Frontal cortex (tissue), 4 donors: ENCODE data around the gene RAX2. TPM values are rescaled to one million over a fixed set of nuclear protein-coding genes. Genes with fewer than 3 reads are reported as not detected.
"Not testable (repeated sequence)": the region's sequence is repeated elsewhere in the genome, so short reads cannot be mapped to it uniquely, and the experiment has no call there.

Source experiments
- DNase-seq, 2 donors: peaks; one replicate each; pipeline ENCODE4 v3.0.0; 2012; ENCODE audit warnings: low spot score in 2 of 2
- FAIRE-seq: peaks from 2 replicates; lab custom pipeline; 2012; peaks lifted over from hg19 to GRCh38; lab: Jason Lieb, UNC
- total RNA-seq: library from RNA; depleted of rRNA; stranded (reverse); fragments of >200 nt; gene quantifications from one replicate; pipeline ENCODE4 v1.2.3, GENCODE V29; 2014
- donor health status: control.
- donor health status: control.
- donor health status: control.

The RAX2 gene
- total RNA-seq, 1 donor from 2014 or later: under 0.01 TPM

DNA sequence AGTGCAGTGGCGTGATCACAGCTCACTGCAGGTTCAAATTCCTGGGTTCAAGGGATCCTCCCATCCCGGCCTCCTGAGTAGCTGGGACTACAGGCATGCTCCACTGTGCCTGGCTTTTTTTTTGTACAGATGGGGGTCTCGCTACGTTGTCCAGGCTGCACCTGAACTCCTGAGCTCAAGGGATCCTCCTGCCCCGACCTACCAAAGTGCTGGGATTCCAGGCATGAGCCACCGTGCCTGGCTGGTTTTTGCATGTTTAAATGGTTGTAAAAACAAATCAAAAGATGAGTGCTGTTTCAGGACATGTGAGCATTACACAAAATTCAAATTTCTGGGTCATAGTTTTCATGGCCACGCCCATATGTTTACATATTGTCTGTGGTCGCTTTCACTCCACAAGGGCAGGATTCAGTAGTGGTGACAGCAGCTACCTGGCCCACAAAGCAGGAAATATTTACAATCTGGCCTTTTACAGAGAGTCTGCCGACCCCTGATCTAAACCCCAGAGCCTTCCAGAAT is 8.8 kb upstream of the RAX2 start:
- no peak for FAIRE-seq

DNA sequence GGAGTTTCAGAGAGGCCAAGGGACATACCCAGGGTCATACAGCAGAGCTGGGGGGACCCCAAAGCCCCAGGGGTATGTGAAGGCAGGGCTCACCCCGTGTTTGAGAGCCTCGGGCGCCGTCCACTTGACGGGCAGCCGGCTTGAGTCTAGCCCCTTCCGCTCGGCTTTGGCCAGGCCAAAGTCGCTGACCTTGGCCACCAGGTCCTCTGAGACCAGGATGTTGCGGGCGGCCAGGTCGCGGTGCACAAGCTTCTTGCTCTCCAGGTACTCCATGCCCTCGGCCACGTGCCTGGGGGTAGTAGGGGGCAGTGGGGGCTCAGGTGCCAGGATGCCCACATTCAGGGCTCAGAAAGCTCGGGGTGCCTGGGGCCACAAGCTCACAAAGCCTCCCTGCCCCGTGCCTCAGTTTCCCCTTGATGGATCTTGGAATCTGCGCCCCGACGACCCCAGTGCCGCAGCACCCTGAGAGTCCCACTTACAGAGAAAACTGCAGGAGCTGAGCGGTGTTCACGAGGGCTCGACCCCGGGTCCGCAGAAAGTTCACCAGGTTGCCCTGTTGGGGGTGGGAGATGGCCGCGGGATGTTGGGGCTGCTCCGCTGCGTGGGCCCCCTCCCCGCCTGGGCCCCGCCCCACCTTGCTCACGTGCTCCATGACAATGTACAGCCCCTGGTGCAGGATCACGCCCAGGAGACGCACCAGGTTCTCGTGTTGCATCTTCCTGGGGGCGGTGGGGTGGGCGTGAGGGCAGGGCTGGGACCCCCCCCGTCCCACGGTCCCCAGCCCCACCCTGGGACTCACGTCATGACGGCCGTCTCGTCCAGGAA is 7.1 kb upstream of the RAX2 start:
- DNase-seq: no peak
- no peak for FAIRE-seq

More for the DNA sequence above, 8.8 kb upstream of the RAX2 start:
- DNase-seq: no peak

DNA sequence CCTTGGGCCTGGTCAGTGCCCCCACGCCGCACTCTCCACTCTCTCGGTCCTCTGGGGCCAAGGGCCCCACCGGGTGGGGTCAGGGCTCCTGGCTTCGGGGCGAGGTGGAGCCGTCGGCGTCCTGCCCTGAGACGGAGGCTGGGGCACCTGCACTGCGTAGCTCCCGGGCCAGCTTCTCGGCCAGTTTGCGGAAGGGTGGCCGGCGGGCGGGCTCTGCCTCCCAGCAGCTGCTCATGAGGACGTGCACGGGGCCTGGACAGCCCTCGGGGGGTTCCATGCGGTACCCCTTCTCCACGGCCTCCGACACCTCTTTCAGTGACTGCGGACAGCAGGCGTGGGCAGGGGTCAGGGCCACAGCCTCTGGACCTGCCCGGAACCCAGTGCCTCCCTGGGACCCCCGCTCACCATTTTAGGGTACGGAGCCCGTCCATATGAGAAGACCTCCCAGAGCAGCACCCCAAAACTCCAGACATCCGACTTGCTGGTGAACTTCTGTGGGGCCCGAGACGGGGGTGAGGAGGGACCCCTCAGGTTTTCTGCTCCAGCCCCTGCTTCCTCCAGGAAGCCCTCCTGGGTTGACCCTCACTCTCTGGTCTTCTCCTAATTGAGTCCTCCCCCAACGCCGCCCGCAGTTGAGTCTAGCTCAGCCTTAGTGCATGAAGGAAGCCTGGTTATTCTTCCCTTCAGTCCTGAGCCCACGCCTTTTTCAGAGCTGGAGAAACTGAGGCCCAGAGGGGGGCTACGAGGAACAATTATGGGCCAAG is 6.3 kb upstream of the RAX2 start:
- DNase-seq: no peak
- FAIRE-seq: no peak

DNA sequence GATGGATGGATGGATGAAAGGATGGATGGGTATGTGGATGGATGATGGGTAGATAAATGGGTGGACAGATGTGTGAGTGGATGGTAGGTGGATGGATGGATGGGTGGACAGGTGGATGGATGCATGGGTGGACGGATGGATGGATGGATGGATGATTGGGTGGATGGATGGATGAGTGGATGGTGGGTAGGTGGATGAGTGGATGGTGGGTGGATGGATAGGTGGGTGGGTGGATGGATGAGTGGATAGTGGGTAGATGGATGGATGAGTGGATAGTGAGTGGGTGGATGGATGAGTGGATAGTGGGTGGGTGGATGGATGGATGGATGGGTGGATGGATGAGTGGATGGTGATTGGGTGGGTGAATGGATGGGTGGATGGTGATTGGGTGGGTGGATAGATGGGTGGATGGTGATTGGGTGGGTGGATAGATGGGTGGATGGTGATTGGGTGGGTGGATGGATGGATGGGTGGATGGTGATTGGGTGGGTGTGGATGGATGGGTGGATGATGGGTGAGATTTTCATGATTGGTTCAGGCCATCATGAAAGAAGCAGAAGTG is 4.5 kb upstream of the RAX2 start:
- FAIRE-seq (no peak), DNase-seq (no peak)

DNA sequence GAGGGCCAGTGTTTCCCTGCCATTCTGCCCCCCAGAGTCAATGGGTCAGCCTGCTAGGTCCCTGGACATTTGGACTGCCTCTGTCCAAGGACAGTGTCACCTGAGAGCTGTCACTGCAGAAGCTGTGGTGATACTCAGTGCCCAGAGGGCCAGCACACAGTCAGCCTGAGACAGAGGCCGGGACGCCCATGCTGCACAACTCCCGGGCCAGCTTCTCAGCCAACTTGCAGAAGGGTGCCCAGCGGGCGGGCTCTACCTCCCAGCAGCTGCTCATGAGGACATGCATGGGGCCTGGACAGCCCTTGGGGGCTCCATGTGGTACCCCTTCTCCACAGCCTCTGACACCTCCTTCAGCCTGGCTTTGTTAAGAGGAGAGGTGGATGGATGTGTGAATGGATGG is 3.8 kb upstream of the RAX2 start:
- DNase-seq (no peak), FAIRE-seq (no peak)

DNA sequence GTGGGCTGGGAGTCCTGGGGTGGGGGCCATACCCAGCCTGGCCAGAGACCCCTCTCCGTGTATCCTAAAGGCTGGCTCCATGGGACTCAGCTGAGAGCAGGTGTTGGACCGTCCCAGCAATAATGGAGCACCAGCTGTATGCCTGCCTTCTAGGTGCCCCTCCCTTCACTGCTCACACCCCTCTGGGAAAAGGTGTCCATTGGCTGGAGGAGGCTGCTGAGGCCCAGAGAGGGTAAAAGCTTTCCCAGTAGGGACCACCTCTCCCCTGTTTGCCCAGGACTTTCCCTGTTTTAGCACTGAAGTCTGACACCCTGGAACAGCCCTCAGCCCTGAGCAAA is 3.3 kb upstream of the RAX2 start:
- FAIRE-seq (no peak), DNase-seq (no peak)

DNA sequence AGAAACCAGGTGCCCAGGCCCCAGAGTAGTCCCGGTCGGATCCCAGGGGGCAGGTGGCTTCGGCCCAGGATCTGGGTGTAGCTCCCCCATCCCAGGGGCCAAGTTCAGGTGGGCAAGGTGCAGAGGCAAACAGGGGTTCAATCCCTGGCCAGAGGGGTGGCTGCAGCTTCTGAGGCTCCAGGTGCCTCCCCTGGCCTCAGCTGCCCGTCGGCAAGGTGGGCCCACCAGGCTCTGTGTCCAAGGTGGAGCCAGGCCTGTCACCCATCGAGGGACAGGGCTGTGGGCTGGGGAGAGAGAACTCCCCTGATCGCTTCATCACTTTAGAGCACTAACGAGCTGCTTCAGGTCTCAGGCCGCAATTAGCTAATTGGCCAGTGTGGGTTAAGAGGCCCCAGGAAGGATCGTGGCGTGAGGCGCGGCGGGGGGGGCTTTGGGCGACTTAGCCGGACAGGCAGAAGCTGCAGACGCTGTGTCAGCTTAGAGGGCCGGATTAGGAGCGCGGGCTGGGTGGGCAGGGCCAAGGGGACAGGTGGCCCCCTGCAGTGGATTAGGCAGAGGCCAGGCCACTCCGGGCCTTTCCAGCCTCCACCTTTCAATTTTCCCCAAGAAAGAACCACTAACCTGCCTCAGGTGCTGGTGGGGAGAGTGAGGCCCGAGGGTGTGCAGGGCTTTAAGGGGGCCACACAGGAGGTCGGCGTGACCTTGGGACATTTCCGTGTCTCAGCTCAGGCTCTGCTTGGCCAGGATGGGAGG is 2.8 kb upstream of the RAX2 start:
- DNase-seq (no peak), FAIRE-seq (no peak)

DNA sequence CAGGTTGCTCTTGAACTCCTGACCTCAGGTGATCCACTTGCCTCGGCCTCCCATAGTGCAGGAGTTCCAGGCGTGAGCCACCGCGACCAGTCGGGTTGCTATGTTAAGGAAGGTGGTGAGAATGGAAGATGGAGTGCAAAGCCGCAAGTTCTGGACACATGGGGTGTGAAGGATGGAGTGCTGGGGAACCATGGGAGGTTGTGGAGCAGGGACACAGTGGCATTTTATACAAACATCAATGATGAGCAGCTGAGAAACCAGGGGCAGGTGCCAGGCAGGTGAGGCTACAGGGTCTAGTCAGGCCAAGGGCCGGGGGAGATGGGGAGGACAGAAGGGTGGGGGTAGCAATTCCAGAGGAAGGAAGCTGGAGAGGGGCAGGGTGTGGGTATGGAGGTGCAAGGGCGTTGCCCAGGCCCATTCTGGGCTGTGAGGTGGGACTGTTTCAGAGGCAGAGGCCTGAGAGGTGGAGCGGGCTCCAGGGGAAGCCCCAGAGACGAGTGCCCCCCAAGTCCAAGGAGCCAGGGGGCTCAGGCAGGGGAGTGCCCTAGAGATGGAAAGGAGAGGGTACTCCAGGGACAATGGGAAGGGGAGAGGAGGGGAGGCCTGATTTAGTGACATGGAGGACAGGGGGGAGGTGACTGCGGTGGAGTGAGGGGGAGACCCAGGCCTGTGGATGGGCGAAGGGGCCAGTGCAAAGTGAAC is 1.9 kb upstream of the RAX2 start:
- FAIRE-seq: no peak

DNA sequence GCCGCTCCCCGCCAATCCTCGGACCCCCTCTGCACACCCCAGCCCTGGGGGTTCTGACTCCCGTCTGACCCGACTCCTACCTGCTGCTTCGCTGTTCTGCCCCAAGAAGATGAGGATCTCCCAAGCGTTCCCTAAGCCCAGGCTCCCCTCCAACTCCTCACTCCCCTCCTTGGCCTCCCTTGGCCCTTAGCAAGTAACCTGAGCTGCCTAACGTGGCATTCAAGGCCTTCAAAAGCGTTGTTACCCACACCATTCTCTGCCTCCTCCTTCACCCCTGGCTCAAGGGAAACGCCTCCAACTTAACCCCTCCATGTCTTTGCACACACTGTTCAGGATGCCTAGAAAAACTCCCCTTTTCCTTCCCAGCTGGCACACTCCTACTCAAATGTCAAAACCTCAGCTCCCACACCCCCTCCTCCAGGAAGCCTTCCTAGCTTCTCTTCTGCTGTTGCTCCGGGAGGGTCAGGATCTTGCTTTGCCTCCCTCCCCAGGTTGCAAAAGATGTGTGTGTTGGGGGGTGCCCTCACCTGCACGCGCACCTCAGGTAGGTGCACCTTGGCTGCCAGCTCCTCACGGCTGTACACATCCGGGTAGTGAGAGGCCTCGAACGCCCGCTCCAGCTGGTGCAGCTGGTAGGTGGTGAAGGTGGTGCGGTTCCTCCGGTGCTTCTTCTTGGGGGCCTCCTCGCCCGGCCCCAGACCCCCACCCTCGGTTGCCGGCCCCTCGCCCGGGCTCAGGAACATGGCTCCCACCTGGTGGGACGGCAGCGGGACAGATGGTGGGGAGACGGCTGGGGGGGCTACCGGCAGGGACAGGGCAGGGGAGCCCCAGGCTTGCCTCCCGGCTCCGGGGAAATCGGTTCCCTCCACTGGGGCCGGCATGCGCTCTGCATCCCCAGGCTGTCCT is 775 bp downstream of the RAX2 start:
- DNase-seq (no peak), FAIRE-seq (no peak)

More for the DNA sequence above, 1.9 kb upstream of the RAX2 start:
- no peak for DNase-seq

DNA sequence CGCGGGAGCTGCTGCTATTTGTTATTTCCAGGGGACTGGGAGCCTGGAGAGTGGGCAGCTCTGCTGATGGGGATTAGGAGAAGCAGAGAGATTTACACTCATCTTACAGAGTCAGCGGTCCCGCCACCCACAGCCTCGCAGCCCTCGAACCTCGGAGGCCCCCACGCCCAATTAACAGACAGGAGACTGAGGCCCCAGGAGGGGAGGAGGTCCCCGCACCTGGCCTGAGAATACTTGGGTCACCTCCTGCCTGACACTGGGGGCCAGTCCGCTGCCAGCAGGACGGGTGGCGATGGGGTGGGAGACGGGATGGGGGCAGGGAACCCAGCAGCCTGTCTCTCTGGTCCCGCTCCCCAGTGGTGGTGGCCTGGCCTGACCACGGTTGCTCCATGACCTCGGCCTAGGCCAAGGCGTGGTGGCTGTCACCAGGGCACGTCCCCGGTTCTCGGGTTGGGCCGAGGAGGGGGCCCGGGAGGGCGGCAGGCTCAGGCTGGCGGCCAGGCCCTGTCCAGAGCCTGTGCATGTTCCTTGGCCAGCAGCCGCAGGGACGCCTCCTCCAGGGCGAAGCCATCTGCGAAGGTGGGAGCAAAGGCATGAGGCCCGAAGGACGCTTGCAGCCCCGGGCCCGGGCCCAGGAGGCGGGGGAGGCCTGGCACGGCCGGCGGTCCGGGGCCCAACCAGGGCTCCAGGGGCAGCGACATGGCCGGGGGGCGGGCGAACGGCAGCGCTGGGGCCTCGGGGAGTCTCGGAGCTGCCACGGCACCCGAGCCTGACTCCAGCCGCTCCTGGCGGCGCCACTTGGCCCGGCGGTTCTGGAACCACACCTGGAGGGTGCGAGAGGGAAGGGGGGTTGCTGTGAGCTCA is 1.7 kb downstream of the RAX2 start:
- DNase-seq: no peak
- FAIRE-seq: no peak

DNA sequence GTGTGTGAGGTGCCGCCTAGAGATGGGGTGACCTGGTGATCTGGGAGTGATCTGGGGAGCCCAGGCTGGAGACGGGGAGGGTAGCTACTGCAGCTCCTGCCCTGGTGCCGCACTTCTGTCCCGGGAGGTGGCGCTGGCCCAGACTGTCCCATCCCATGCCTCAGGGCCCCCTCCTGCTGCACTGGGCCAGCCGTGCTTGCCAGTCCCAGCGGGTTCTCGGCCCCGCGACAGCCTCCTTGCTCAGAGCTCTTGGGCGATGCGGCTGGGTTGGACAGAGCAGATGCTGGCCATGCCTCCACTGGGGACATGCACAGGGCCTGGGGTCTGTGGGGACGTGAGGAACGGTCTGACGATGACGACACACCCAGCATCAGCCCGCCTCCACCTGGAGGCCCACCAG is 2.5 kb downstream of the RAX2 start:
- DNase-seq (no peak), FAIRE-seq (no peak)

DNA sequence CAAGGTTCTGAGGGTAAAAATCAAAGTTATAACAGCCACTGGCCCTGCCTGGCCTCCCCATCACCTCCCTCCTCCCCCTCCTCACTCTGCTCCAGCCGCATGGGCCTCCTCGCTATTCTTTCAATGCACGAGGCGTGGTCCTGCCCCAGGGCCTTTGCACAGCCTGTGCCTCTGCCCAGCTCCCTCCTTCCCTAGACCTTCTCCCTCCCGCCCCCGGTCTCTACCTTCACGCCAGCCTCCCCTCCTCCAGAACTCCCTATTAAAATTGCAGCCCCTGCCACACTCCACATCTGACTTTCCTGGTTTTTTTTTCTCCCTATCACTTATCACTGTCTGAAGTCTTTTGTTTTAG is 3.3 kb downstream of the RAX2 start:
- DNase-seq: no peak

DNA sequence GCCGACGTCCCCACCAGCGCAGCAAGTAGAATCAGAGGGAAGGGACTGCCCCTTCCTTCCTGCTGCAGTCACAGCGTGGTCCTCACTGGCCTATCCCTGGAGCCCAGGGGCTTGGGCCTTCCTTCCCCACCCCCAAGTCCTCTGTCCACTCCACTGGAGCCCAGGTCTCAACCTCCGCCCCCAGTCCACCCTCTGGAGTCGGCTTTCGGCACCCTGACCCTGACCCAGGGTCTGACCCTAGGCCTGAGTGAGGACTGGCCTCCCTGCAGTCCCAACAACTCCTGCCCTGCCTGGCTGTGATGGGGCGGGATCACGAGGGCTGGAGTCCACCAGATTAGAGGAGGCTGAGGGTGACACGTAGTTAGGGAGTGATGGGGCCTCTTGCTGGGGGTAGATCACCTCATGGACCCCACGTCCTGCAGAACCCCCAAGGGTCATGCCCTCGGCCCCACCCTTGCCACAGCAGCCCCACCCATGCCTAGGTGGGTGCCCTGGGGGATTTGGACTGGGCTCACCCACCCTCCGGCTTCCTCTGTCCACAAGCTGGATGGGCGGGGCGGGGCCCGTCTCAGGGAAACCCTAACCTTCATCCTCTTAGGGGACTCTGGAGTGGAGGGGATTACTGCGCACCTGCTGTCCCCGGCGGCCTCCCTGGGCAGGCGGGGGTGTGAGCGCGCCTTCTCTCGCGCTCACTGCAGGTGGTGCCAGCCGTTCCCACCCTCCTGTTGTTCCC is 3.8 kb downstream of the RAX2 start:
- FAIRE-seq (no peak), DNase-seq (no peak)

More for the DNA sequence above, 3.3 kb downstream of the RAX2 start:
- no peak for FAIRE-seq

DNA sequence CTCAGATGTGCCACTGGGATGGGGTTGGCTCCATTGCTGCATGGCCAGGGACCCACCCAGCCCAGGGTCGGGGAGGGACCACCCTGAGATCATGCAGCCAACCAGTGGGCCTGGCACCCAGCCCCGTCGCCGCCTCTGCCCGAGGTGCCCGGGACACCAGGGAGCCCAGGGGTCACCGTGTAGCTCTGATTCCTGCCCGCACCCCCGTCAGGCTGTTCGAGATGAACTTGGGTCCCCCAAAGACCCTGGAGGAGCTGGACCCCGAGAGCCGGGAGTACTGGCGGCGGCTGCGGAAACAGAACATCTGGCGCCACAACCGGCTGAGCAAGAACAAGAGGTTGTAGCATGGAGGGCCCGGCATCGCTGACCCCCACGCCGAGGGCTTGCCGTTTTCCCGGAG is 5.0 kb downstream of the RAX2 start:
- no peak for DNase-seq
- FAIRE-seq: no peak

DNA sequence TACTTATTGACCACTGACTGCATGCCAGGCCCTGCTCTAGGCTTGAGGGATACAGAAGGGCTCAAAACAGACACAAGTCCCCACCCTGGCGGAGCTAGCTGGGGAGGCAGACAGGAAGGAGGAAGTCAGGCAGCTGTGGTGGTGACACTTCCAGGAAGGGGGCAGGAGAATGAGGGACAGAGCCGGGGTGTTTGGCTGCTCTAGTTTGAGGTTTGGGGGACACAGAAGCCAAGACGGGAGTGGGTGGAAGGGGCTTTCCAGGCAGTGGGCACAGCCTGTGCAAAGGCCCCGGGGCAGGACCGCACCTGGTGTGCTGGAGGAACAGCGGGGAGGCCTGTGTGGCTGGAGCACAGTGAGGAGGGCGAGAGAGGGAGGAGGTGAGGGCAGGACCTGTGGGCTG is 5.5 kb downstream of the RAX2 start:
- no peak for DNase-seq
- FAIRE-seq: no peak

DNA sequence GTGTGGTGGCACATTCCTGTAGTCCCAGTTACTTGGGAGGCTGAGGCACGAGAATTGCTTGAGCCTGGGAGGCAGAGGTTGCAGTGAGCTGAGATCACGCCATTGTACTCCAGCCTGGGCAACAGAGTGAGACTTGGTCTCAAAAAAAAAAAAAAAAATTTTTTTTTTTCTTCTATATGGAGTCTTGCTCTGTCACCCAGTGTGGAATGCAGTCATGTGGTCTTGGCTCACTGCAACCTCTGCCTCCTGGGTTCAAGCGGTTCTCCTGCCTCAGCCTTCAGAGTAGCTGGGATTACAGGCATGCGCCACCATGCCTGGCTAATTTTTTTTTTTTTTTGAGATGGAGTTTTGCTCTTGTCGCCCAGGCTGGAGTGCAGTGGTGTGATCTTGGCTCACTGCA is 6.3 kb downstream of the RAX2 start:
- FAIRE-seq, DNase-seq: not testable (repeated sequence)

DNA sequence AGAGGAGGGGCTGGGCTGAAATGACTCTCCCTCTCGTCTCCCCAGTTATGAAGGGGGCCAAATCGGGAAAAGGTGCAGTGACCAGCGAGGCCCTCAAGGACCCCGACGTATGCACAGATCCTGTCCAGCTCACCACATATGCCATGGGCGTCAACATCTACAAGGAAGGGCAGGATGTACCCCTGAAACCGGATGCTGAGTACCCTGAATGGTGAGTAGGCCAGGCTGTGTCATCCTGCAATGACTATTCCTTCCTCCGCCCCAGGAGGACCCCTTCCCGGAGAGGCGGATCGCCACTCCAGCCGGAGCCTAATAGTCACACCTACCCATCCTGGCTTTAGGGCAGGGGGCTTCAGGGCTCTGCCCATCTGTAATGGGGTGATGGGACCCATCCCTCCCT is 6.9 kb downstream of the RAX2 start:
- no peak for DNase-seq
- FAIRE-seq: no peak
